KG1 (cell line): ENCODE measurements around the gene AP5Z1.

Source experiments
- DNase-seq: peaks from one replicate; lab custom pipeline; 2025; lab: John Stamatoyannopoulos, UW

The AP5Z1 gene

GRCh38 chr7:4775250-4775847 lies at the start of gene AP5Z1:
Gene AP5Z1 (plus strand): TSS chr7:4775623. CDS start chr7:4775716, 93 bp downstream.
- DNase-seq: peak; percentile 91

DNA sequence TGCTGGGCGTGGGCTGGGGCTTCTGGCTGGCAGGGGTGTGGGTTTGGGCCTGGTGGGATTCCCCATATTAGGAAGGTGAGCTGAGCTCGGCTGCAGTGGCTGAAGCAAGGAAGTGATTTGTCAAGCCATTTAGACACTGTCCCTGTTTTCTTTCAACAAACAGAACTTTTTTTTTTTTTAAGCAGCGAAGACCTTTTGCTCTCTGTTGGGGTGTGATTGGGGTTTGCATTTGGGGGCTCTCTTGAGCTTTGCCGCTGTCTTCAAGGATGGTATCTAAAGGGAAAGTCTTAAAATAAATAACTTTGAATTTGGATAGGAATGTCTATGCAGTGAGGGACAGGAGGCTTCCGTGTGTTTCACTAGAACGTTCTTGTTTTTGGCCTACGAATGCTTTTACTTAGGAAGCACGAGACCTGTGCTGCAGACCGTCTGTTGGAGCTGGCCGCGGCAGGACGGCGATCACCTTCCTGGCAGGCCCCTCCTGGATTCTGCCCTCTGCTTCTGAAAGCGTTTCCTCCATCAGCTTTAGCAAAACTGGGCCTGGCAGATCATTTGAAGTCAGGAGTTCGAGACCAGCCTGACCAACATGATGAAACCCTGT lies 49.5 kb upstream of the AP5Z1 start:
- no peak for DNase-seq

- no peak for DNase-seq
Measured at GRCh38 chr7:4726566-4726965, 48.9 kb upstream of the AP5Z1 start.

- DNase-seq: no peak
Measured at GRCh38 chr7:4727914-4728705, 47.3 kb upstream of the AP5Z1 start.

GRCh38 chr7:4729266-4729665 lies 46.2 kb upstream of the AP5Z1 start:
- no peak for DNase-seq

DNA sequence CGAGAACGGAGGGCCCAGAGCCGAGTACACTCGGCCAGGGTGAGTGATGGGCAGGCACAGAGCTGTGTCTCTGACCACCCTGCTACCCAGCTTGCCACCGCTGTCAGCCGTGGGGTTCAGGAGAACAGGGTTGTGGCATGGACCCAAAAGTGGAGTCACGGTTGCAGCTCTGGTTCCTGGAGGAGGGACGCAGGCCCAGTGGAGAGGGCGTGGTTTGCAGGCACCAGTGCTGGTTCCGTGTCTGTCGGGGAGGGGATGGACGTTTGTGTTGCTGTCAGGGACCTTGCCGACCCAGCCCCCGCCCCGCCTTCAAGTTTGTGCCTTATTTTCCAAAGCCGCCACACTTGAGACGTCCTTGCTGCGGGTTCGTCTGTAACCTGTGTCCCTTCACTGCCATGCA lies 45.1 kb upstream of the AP5Z1 start:
- no peak for DNase-seq

GRCh38 chr7:4730971-4731370 lies 44.5 kb upstream of the AP5Z1 start:
- DNase-seq: no peak

DNA sequence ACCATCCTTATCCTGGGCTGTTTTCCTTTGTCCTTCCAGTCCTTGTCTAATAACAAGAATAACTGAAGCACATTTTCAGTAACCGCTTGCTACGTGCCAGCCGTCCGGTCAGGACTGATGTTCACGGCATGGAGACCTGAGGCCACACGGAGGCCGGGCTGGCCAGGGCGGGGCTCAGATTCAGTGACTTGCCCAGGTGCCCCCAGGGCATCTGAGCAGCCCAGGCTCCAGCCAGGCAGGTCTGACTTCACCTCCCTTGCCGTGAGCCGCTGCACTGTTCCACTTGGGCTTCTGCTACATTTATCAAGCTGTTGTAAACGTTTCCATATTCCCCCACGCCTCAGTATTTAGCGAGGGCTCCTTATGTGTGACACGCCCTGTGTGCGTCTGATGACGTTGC lies 43.6 kb upstream of the AP5Z1 start:
- no peak for DNase-seq

GRCh38 chr7:4733936-4734528 lies 41.4 kb upstream of the AP5Z1 start:
- DNase-seq: no peak

- DNase-seq: no peak
Measured at GRCh38 chr7:4734587-4735345, 40.7 kb upstream of the AP5Z1 start.

DNA sequence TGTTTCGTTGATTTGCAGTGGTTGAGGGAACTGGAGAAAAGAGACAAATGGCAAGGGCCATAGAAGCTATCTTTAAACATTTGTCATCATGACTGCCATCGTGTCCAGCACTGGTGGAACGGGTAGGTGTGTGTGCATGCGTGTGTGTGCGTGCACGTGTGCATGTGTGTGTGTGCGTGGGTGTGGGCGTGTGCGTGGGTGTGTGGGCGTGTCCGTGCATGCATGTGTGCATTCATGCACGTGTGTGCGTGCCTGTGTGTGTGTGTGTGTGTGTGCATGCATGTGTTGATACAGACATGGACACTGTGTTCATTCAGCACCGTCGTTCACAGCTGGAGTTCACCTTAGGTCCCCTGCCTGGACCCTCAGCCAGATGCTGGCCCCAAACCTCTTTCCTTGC lies 38.1 kb upstream of the AP5Z1 start:
- DNase-seq: no peak

GRCh38 chr7:4738711-4739527 lies 36.5 kb upstream of the AP5Z1 start:
- DNase-seq: no peak

- no peak for DNase-seq
Measured at GRCh38 chr7:4739528-4739992, 35.9 kb upstream of the AP5Z1 start.

DNA sequence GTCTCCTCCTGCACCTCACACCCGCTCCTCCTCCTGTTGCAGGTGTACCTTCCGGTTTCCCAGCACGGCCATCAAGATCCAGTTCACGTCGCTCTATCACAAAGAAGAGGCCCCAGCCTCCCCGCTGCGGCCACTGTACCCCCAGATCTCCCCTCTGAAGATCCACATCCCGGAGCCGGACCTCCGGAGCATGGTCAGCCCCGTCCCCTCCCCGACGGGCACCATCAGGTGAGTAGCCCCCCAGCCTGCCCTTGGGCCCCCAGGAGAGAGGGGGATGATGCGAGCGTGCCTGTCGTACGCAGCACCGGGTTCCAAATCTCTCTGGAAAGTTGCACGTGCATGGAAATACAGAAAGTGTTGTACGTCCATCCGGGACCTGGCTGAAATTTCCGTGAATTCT lies 34.6 kb upstream of the AP5Z1 start:
- no peak for DNase-seq

DNA sequence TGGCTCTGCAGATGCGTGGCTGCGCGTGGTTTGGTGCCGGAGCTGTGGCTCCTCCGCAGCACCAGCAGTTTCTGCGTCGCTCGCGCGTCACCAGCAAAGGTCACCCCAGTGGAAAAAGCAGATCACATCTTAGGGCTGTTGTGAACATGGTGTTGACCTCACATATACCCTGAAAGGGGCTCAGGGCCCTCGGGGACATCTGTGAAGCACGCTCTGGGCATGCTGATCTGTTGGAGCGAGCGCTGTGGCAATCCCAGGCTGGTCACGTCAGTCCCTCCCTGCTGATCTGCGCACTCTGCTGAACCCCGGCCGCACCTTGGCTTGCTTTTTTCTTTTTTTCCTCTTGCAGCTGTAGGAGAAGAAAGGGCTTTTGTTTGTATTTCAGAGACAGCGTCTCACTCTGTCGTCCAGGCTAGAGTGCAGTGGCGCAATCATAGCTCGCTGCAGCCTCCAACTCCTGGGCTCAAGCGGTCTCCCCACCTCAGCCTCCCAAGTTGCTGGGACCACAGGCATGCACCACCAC lies 33.3 kb upstream of the AP5Z1 start:
- DNase-seq: no peak

DNA sequence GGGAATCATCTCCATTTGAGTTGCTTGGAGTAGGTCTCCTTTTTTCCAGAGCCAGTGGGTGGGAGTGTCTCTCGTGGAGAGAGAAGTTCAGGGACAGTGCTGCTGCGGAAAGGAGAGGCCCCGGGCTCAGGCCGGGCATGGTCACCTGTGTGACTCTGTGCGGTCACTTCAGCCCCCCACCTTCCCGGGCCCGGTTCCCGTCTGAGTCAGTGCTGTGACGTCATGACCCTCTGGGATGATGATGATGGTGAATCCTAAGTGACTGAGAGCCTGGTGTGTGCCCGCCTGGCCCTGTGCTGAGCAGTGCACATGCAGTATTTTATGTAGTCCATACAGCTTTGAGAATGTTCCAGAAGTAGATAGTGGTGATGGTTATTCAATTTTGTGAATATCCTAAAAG lies 32.6 kb upstream of the AP5Z1 start:
- no peak for DNase-seq

GRCh38 chr7:4744391-4745264 lies 30.8 kb upstream of the AP5Z1 start:
- DNase-seq: no peak

DNA sequence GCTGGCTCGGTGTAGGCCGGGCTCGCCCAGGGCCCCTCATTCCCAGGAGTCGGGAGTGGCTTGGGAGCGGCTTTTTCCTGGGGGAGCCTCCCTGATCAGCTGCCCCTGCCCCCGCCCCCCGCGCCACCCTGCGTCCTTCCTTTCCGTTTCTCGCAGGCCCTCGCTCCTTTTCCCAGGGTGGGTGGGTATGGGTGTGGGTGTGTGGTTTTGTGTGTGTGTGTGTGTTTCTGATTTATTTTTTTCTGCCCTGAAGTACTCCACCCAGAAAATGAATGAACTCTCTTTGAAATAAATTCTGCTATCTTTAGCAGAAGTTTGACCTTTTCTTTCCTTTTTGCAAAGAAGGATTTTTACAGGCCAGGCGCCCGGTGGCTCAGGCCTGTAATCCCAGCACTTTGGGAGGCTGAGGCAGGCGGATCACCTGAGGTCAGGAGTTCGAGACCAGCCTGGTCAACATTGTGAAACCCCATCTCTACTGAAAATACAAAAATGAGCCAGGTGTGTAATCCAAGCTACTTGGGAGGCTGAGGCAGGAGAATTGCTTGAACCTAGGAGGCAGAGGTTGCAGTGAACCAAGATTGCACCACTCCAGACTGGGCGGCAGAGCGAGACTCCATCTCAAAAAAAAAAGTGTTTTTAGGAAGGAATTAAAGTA lies 30.0 kb upstream of the AP5Z1 start:
- no peak for DNase-seq
